A549 (cell line): ENCODE results near the gene MAG. TPM values are rescaled to one million over a fixed set of nuclear protein-coding genes. Genes with fewer than 3 reads are reported as not detected.

ENCODE experiments used
- ATAC-seq, 2 experiments: fragments of 200-7000 bp in 1 of 2; fragments of >200 bp in 1 of 2; cut with Nextera tagmentation in 1 of 2; cut with Tn5 transposase in 1 of 2; 3 replicates each; pipeline versions ENCODE4 v1.8.0 to v1.9.1; 2018 to 2020; ENCODE audit warnings: mild to moderate bottlenecking in 1 of 2, moderate library complexity in 1 of 2
- CTCF ChIA-PET: fragments of 300-600 bp; sonication (Branson Sonifier 250); formaldehyde crosslinking; extraction: SDS; loops from one replicate; lab custom pipeline; 2021; ENCODE audit warnings: antibody characterized with exemption, inconsistent platforms; lab: Yijun Ruan, JAX
- POLR2A ChIA-PET: fragments of 350-600 bp; formaldehyde crosslinking; extraction: SDS; loops from one replicate; lab custom pipeline; 2021; ENCODE audit warnings: antibody characterized with exemption, inconsistent platforms; lab: Yijun Ruan, JAX
- DNase-seq, 2 experiments: peaks; one replicate each; pipeline versions ENCODE4 v3.0.0 to v3.0.0-alpha.2; 2011 to 2016; ENCODE audit warnings: low read depth in 1 of 2, low spot score in 1 of 2
- FAIRE-seq: peaks from 2 replicates; lab custom pipeline; 2011; peaks lifted over from hg19 to GRCh38; lab: Jason Lieb, UNC
- H3K27ac ChIP-seq, 2 experiments: fragments of >200 bp; sonication (Bioruptor Twin); formaldehyde crosslinking; 3 replicates each; pipeline ENCODE4 v1.5.1; 2016 to 2017
- H3K4me1 ChIP-seq: fragments of >200 bp; sonication (Bioruptor Twin); formaldehyde crosslinking; 3 replicates; pipeline ENCODE4 v1.6.1; 2016
- H3K4me2 ChIP-seq: fragments of >200 bp; sonication (Bioruptor Twin); formaldehyde crosslinking; 3 replicates; pipeline ENCODE4 v1.6.1; 2016
- H3K4me3 ChIP-seq: fragments of >200 bp; sonication (Bioruptor Twin); formaldehyde crosslinking; 3 replicates; pipeline ENCODE4 v1.5.1; 2016
- H3K9me3 ChIP-seq: fragments of >200 bp; sonication (Bioruptor Twin); formaldehyde crosslinking; 3 replicates; pipeline ENCODE4 v1.6.1; 2016
- BHLHE40 ChIP-seq: IDR thresholded peaks from 2 replicates; pipeline ENCODE4 v1.6.1; 2012; ENCODE audit warnings: low read depth, low read length, inconsistent platforms
- CBX8 ChIP-seq: fragments of 200-600 bp; sonication (generic); IDR thresholded peaks from 2 replicates; pipeline ENCODE4 v1.6.1; 2016
- CHD4 ChIP-seq: fragments of 200-600 bp; sonication (generic); IDR thresholded peaks from 2 replicates; pipeline ENCODE4 v1.6.1; 2016; ENCODE audit warnings: antibody characterized with exemption, mild to moderate bottlenecking, borderline replicate concordance
- EP300 ChIP-seq, 2 experiments: fragments of >200 bp; sonication (Bioruptor Twin); formaldehyde crosslinking; IDR thresholded peaks; 2 replicates in 1 of 2; 3 replicates in 1 of 2; pipeline ENCODE4 v1.6.1; 2016 to 2017
- ESRRA ChIP-seq: fragments of 150-350 bp; IDR thresholded peaks from 2 replicates; pipeline ENCODE4 v1.6.1; 2014; ENCODE audit warnings: mild to moderate bottlenecking, low read length, borderline replicate concordance
- FOSB ChIP-seq: fragments of 250-450 bp; sonication (Bioruptor Pico); IDR thresholded peaks from 2 replicates; pipeline ENCODE4 v1.5.0; 2020; ENCODE audit warnings: mild to moderate bottlenecking, moderate library complexity
- FOSL2 ChIP-seq, 2 experiments: fragments of 450-650 bp in 1 of 2; fragments of >200 bp in 1 of 2; sonication (Bioruptor Twin) in 1 of 2; formaldehyde crosslinking; IDR thresholded peaks; 2 replicates each; pipeline versions ENCODE4 v1.5.0 to v1.6.1; 2016 to 2020; ENCODE audit warnings: mild to moderate bottlenecking in 1 of 2, moderate library complexity in 1 of 2
- FOXS1 ChIP-seq: fragments of 250-450 bp; sonication (Bioruptor Pico); IDR thresholded peaks from 2 replicates; pipeline ENCODE4 v1.5.0; 2020; ENCODE audit warnings: mild to moderate bottlenecking, moderate library complexity
- GATA3 ChIP-seq: IDR thresholded peaks from 2 replicates; pipeline ENCODE4 v1.6.1; 2012; ENCODE audit warnings: borderline replicate concordance
- HEYL ChIP-seq: fragments of 250-450 bp; sonication (Bioruptor Pico); IDR thresholded peaks from 2 replicates; pipeline ENCODE4 v1.8.0; 2021; ENCODE audit warnings: mild to moderate bottlenecking, moderate library complexity
- HOXA7 ChIP-seq: fragments of 250-450 bp; sonication (Bioruptor Pico); IDR thresholded peaks from 2 replicates; pipeline ENCODE4 v1.5.0; 2020; ENCODE audit warnings: mild to moderate bottlenecking, moderate library complexity
- HOXB13 ChIP-seq: fragments of 250-450 bp; sonication (Bioruptor Pico); IDR thresholded peaks from 2 replicates; pipeline ENCODE4 v1.5.0; 2020; ENCODE audit warnings: low read depth, mild to moderate bottlenecking, moderate library complexity
- HOXB5 ChIP-seq: fragments of 250-450 bp; sonication (Bioruptor Pico); IDR thresholded peaks from 2 replicates; pipeline ENCODE4 v1.5.0; 2020; ENCODE audit warnings: mild to moderate bottlenecking, moderate library complexity
- MAZ ChIP-seq: fragments of 150-350 bp; IDR thresholded peaks from 2 replicates; pipeline ENCODE4 v1.6.1; 2014; ENCODE audit warnings: antibody characterized with exemption, low read depth, low read length, borderline replicate concordance
- MYC ChIP-seq: IDR thresholded peaks from 2 replicates; pipeline ENCODE4 v1.6.1; 2012; ENCODE audit warnings: mild to moderate bottlenecking, inconsistent platforms, low read length, improper control_type of control experiment, borderline replicate concordance
- NPAS2 ChIP-seq: fragments of 250-450 bp; sonication (Bioruptor Pico); IDR thresholded peaks from 2 replicates; pipeline ENCODE4 v1.8.0; 2022; ENCODE audit warnings: mild to moderate bottlenecking, moderate library complexity, borderline replicate concordance
- NR3C1 ChIP-seq: fragments of >200 bp; sonication (Bioruptor Twin); formaldehyde crosslinking; IDR thresholded peaks from 3 replicates; pipeline ENCODE4 v1.6.1; 2017
- POLR2AphosphoS2 ChIP-seq: conservative IDR thresholded peaks from 2 replicates; pipeline ENCODE4 v1.6.1; 2012; ENCODE audit warnings: low read length, improper control_type of control experiment, inconsistent platforms
- RAD21 ChIP-seq, 2 experiments: fragments of >200 bp in 1 of 2; sonication (Bioruptor Twin) in 1 of 2; formaldehyde crosslinking in 1 of 2; IDR thresholded peaks in 1 of 2; conservative IDR thresholded peaks in 1 of 2; 2 replicates in 1 of 2; 3 replicates in 1 of 2; pipeline ENCODE4 v1.6.1; 2012 to 2018; ENCODE audit warnings: inconsistent platforms in 1 of 2
- SREBF2 ChIP-seq: fragments of 450-650 bp; IDR thresholded peaks from 2 replicates; pipeline ENCODE4 v1.6.1; 2014; ENCODE audit warnings: mild to moderate bottlenecking, moderate library complexity
- TFCP2L1 ChIP-seq: fragments of 250-450 bp; sonication (Bioruptor Pico); IDR thresholded peaks from 2 replicates; pipeline ENCODE4 v1.5.0; 2021; ENCODE audit warnings: mild to moderate bottlenecking
- ZSCAN20 ChIP-seq: fragments of 250-450 bp; sonication (Bioruptor Pico); IDR thresholded peaks from 2 replicates; pipeline ENCODE4 v1.8.0; 2022; ENCODE audit warnings: mild to moderate bottlenecking, moderate library complexity
- WGBS: methylation state at CpG from one replicate; pipeline ENCODE4 v1.1.6; 2017; ENCODE audit errors: missing lambda C conversion rate; 5-methylcytosine and 5-hydroxymethylcytosine counted together
- polyA plus RNA-seq, 4 experiments: library from polyadenylated mRNA; depleted of rRNA in 3 of 4; stranded (reverse); fragments of >200 nt; fragmentation: RNase III in 1 of 4; extraction: RNeasy Plus Mini Kit Qiagen cat#74134 plus additional on column Dnase treatment in 1 of 4; gene quantifications; 2 replicates in 3 of 4; 3 replicates in 1 of 4; pipeline ENCODE4 v1.2.3, GENCODE V29; 2011 to 2017
- TF ChIP-seq, protein P1 (sequence below): fragments of >200 bp; sonication (Bioruptor Twin); formaldehyde crosslinking; IDR thresholded peaks from 3 replicates; pipeline ENCODE4 v1.6.1; 2016
- TF ChIP-seq, protein P2 (sequence below): fragments of >200 bp; sonication (Bioruptor Twin); formaldehyde crosslinking; IDR thresholded peaks from 3 replicates; pipeline ENCODE4 v1.5.1; 2016
- TF ChIP-seq, protein P3 (sequence below): fragments of 450-650 bp; IDR thresholded peaks from 2 replicates; pipeline ENCODE4 v1.6.1; 2014; ENCODE audit warnings: antibody characterized with exemption
- TF ChIP-seq, protein P4 (sequence below): fragments of 200-600 bp; sonication (generic); IDR thresholded peaks from 2 replicates; pipeline ENCODE4 v1.6.1; 2016; ENCODE audit warnings: antibody characterized with exemption, mild to moderate bottlenecking, moderate library complexity

Gene MAG
- polyA plus RNA-seq, 2 of the 4 experiments (the other 2 are of a cell fraction) = not detected

DNA sequence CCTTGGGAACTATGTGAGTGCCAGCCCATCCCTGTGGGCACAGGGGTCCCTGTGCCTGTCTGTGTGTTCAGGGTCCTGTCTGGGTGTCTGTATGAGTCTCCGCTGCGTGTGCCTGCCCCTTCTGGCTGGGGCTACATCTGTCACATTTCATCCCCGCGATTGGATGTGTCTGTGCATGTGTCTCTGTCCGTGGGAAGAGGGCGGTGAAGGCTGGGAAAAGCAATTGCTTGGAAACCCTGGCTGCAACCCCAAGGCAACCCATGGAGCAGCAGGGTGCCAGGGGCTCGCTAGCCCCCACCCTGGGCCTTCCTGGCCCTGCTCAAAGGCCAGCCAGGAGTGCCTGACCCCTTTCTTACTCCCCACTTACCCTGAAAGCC, 1.4 kb downstream of the MAG start:
- ChIA-PET POLR2A (no interaction called here), CTCF (interaction anchor here (1.2 kb wide), 1 partner anchor 15 kb away, joined by 4 read pairs; no protein-coding TSS in a partner anchor)
- TF ChIP-seq FOXS1 = no peak
- no peak for TF ChIP-seq FOSB (CRISPR knock-in tag)
- TF ChIP-seq, protein P1, sequence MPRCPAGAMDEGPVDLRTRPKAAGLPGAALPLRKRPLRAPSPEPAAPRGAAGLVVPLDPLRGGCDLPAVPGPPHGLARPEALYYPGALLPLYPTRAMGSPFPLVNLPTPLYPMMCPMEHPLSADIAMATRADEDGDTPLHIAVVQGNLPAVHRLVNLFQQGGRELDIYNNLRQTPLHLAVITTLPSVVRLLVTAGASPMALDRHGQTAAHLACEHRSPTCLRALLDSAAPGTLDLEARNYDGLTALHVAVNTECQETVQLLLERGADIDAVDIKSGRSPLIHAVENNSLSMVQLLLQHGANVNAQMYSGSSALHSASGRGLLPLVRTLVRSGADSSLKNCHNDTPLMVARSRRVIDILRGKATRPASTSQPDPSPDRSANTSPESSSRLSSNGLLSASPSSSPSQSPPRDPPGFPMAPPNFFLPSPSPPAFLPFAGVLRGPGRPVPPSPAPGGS = no peak
- no peak for TF ChIP-seq ZSCAN20
- TF ChIP-seq, protein P2, sequence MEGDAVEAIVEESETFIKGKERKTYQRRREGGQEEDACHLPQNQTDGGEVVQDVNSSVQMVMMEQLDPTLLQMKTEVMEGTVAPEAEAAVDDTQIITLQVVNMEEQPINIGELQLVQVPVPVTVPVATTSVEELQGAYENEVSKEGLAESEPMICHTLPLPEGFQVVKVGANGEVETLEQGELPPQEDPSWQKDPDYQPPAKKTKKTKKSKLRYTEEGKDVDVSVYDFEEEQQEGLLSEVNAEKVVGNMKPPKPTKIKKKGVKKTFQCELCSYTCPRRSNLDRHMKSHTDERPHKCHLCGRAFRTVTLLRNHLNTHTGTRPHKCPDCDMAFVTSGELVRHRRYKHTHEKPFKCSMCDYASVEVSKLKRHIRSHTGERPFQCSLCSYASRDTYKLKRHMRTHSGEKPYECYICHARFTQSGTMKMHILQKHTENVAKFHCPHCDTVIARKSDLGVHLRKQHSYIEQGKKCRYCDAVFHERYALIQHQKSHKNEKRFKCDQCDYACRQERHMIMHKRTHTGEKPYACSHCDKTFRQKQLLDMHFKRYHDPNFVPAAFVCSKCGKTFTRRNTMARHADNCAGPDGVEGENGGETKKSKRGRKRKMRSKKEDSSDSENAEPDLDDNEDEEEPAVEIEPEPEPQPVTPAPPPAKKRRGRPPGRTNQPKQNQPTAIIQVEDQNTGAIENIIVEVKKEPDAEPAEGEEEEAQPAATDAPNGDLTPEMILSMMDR = no peak
- TF ChIP-seq BHLHE40 = no peak
- no peak for TF ChIP-seq HOXB13 (CRISPR knock-in tag)
- no peak for TF ChIP-seq NPAS2 (CRISPR knock-in tag)
- TF ChIP-seq, protein P3, sequence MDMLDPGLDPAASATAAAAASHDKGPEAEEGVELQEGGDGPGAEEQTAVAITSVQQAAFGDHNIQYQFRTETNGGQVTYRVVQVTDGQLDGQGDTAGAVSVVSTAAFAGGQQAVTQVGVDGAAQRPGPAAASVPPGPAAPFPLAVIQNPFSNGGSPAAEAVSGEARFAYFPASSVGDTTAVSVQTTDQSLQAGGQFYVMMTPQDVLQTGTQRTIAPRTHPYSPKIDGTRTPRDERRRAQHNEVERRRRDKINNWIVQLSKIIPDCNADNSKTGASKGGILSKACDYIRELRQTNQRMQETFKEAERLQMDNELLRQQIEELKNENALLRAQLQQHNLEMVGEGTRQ = no peak
- no peak for TF ChIP-seq CBX8
- no peak for TF ChIP-seq FOSL2 (IDR thresholded peaks at IDR 0.05)
- no peak for TF ChIP-seq FOSL2 (CRISPR knock-in tag; IDR thresholded peaks at IDR 0.05)
- no peak for TF ChIP-seq MAZ
- TF ChIP-seq POLR2AphosphoS2 = no peak
- TF ChIP-seq CHD4 = no peak
- no peak for TF ChIP-seq HEYL
- no peak for TF ChIP-seq RAD21 (conservative IDR thresholded peaks at IDR 0.05 in 1 of 2, IDR thresholded peaks at IDR 0.05 in 1 of 2)
- TF ChIP-seq SREBF2 = no peak
- TF ChIP-seq, protein P4, sequence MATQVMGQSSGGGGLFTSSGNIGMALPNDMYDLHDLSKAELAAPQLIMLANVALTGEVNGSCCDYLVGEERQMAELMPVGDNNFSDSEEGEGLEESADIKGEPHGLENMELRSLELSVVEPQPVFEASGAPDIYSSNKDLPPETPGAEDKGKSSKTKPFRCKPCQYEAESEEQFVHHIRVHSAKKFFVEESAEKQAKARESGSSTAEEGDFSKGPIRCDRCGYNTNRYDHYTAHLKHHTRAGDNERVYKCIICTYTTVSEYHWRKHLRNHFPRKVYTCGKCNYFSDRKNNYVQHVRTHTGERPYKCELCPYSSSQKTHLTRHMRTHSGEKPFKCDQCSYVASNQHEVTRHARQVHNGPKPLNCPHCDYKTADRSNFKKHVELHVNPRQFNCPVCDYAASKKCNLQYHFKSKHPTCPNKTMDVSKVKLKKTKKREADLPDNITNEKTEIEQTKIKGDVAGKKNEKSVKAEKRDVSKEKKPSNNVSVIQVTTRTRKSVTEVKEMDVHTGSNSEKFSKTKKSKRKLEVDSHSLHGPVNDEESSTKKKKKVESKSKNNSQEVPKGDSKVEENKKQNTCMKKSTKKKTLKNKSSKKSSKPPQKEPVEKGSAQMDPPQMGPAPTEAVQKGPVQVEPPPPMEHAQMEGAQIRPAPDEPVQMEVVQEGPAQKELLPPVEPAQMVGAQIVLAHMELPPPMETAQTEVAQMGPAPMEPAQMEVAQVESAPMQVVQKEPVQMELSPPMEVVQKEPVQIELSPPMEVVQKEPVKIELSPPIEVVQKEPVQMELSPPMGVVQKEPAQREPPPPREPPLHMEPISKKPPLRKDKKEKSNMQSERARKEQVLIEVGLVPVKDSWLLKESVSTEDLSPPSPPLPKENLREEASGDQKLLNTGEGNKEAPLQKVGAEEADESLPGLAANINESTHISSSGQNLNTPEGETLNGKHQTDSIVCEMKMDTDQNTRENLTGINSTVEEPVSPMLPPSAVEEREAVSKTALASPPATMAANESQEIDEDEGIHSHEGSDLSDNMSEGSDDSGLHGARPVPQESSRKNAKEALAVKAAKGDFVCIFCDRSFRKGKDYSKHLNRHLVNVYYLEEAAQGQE = no peak
- no peak for TF ChIP-seq HOXB5
- no peak for TF ChIP-seq EP300 (IDR thresholded peaks at IDR 0.05)
- Histone ChIP-seq H3K4me1 (no peaks in the 10 kb centered on the region), H3K9me3 (no peaks in the 10 kb centered on the region), H3K4me2 (no peak overlapping the region), H3K4me3 (no peak overlapping the region), H3K27ac (no peak overlapping the region)
- WGBS = 20% methylated on average over 7 of the region's 7 CpGs
- no peak for FAIRE-seq
- DNase-seq = no peak
- peak; percentile 17 to 20; a peak in 3 of 6 replicates for ATAC-seq

DNA sequence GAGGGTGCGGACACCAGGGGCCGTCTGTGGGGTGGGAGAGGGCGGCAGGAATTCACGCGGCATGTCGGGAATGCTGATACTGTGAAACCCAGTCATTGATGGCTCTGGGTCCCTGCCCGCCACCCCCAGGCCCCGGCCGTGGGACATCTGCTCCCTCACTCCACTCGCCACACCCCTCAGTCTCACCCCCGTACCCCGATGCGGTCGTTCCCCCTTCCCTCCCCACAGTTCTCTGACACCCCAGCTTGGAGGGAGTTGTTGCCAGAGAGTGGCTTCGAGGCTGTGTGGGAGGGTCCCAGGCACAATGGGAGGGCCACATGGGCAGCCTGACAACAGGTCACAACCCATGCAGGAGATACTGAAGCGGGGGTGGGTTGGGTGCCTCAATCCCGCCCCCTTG, 1.8 kb downstream of the MAG start:
- Histone ChIP-seq H3K9me3 (no peaks in the 10 kb centered on the region), H3K4me3 (no peak overlapping the region), H3K27ac (no peak overlapping the region), H3K4me2 (no peak overlapping the region), H3K4me1 (no peaks in the 10 kb centered on the region)
- 44% methylated on average over 17 of the region's 17 CpGs for WGBS
- no peak for DNase-seq
- no peak for ATAC-seq
- POLR2A ChIA-PET = no interaction called here
- TF ChIP-seq ZSCAN20 (no peak), ESRRA (no peak), TFCP2L1 (no peak), MYC (no peak), NR3C1 (no peak), GATA3 (no peak), HOXA7 (CRISPR knock-in tag) (no peak)
- TF ChIP-seq, protein P4 = no peak
- no peak for FAIRE-seq
- CTCF ChIA-PET = interaction anchor here (1.2 kb wide), 1 partner anchor 15 kb away, joined by 4 read pairs; no protein-coding TSS in a partner anchor
